Measurements from ENCODE around the gene ACYP1. TPM values are rescaled to one million over a fixed set of nuclear protein-coding genes. Genes with fewer than 3 reads are reported as not detected.

The ACYP1 gene
- total and polyA plus RNA-seq, 9 of the 15 experiments (the other 6 are each of a cell fraction or from before 2014, with no cell fraction given): 19.9 to 113 (median 52.3) TPM

- H3K36me3 ChIP-seq (ENCODE audit: control insufficient read depth, insufficient read depth, low read length): peaks cover 43% of the 10 kb centered on the region; the same call in 2 of the 3 replicates
- no peaks in the 10 kb centered on the region for H3K79me2 ChIP-seq (ENCODE audit: control insufficient read depth, insufficient read depth, low read length)
- no peak for ATAC-seq
- 0% methylated on average over 1 of the region's 1 CpG for whole genome bisulfite sequencing (ENCODE audit: insufficient coverage, low coverage, missing lambda C conversion rate)
- no peak overlapping the region for H2AFZ ChIP-seq (ENCODE audit: low read depth, low read length)
- no peak overlapping the region for H3K9ac ChIP-seq (ENCODE audit: insufficient read depth in 1 of 2, low read depth in 2 of 2, low read length in 2 of 2)
- no peak for FAIRE-seq
- no peak overlapping the region for H3K27ac ChIP-seq (ENCODE audit: extremely low read depth, low read depth, low read length)
- no peak overlapping the region for H3K4me2 ChIP-seq (ENCODE audit: insufficient read depth, low read length)
- CTCF ChIA-PET (ENCODE audit: low intra/inter-chr PET ratio): no interaction called here
- BruUV-seq (replicated peaks): no TSS peak
- H4K20me1 ChIP-seq (replicated peaks; ENCODE audit: control insufficient read depth, insufficient read depth, low read length): no peaks in the 10 kb centered on the region
- no peak for DNase-seq (ENCODE audit: extremely low read depth in 1 of 4, low spot score in 3 of 4)
- POLR2A ChIA-PET: interaction anchor here (0.8 kb wide), 1 partner anchor 17 kb away, joined by 3 read pairs; no protein-coding TSS in a partner anchor
- H3K4me1 ChIP-seq (replicated peaks in 1 of 2; ENCODE audit: control insufficient read depth in 2 of 2, insufficient read depth in 2 of 2, low read length in 2 of 2): peaks cover 0 to 13% of the 10 kb centered on the region in 2 experiments; a peak in 3 of 5 replicates
- no peaks in the 10 kb centered on the region for H3K27me3 ChIP-seq (ENCODE audit: control insufficient read depth in 2 of 2, insufficient read depth in 2 of 2, low read length in 2 of 2)
- no peaks in the 10 kb centered on the region for H3K9me3 ChIP-seq (replicated peaks; ENCODE audit: control insufficient read depth, insufficient read depth, low read depth, low read length)
- intact Hi-C loops (cut with micrococcal nuclease): no loop called here
- no peaks in the 10 kb centered on the region for H3K9me1 ChIP-seq (ENCODE audit: control insufficient read depth, insufficient read depth, low read length)
- in situ Hi-C loops (cut with MboI): no loop called here
- no peak overlapping the region for H3K4me3 ChIP-seq
- TF ChIP-seq ZNF57 (CRISPR knock-in tag; IDR thresholded peaks at IDR 0.05): no peak
- no peak for TF ChIP-seq SNAPC5 (CRISPR knock-in tag; IDR thresholded peaks at IDR 0.05)
- no peak for TF ChIP-seq U2AF1 (optimal IDR thresholded peaks at IDR 0.05; ENCODE audit: low read depth, low read length)
- TF ChIP-seq RFX7 (CRISPR knock-in tag; IDR thresholded peaks at IDR 0.05): no peak
- no peak for TF ChIP-seq ZBTB34 (CRISPR knock-in tag; IDR thresholded peaks at IDR 0.05)
- TF ChIP-seq PRDM10 (IDR thresholded peaks at IDR 0.05; ENCODE audit: partially characterized antibody): no peak
- TF ChIP-seq HSF4 (CRISPR knock-in tag; IDR thresholded peaks at IDR 0.05; ENCODE audit: borderline replicate concordance): no peak
- no peak for TF ChIP-seq DNMT1 (IDR thresholded peaks at IDR 0.05)
- TF ChIP-seq PHB (CRISPR knock-in tag; IDR thresholded peaks at IDR 0.05): no peak
- TF ChIP-seq CUX1 (CRISPR knock-in tag; IDR thresholded peaks at IDR 0.05): no peak
Observed at GRCh38 chr14:75030147-75030546, 33.7 kb downstream of the ACYP1 start.
